Measurements from ENCODE around the gene HELZ. TPM values are rescaled to one million over a fixed set of nuclear protein-coding genes. Genes with fewer than 3 reads are reported as not detected.
A peak's percentile ranks its signal among the peaks of the same experiment; 100 is the strongest.

HELZ gene
- polyA plus RNA-seq, 2 of the 4 experiments (the other 2 are of a cell fraction): 5.6 to 18.3 TPM

DNA sequence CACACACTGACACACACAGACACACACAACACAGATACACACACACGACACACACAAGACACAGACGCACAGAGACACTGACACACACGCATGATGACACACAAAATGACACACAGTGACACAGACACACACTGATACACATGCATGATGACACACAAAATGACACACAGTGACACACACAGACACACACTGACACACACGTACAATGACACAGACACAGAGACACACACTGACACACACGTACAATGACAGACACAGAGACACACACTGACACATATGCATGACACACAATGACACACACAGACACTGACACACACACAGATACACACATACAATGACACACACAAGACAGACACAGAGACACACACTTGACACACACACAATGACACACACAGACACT is 190.4 kb downstream of the HELZ start:
- peak; percentile 72 for FAIRE-seq
- WGBS (ENCODE audit: missing lambda C conversion rate): 79% methylated on average over 5 of the region's 5 CpGs
- no peak for ATAC-seq
- Histone ChIP-seq H3K27ac (no peak overlapping the region), H3K4me2 (no peak overlapping the region), H3K4me1 (no peaks in the 10 kb centered on the region), H3K4me3 (no peak overlapping the region), H3K9me3 (peaks cover 7% of the 10 kb centered on the region)
- CTCF ChIA-PET: interaction anchor here (1.0 to 1.5 kb wide), 4 partner anchors 13 to 77 kb away, joined by 3 read pairs; no protein-coding TSS in a partner anchor
- POLR2A ChIA-PET: no interaction called here
- TF ChIP-seq JUN (IDR thresholded peaks at IDR 0.05): no peak
- TF ChIP-seq EHF (CRISPR knock-in tag; IDR thresholded peaks at IDR 0.05): no peak
- no peak for TF ChIP-seq BHLHE40 (IDR thresholded peaks at IDR 0.05; ENCODE audit: low read depth, low read length)
- no peak for TF ChIP-seq HDAC2 (IDR thresholded peaks at IDR 0.05)
- TF ChIP-seq RNF2 (IDR thresholded peaks at IDR 0.05; ENCODE audit: borderline replicate concordance, low read depth): no peak
- TF ChIP-seq MAFK (IDR thresholded peaks at IDR 0.05; ENCODE audit: partially characterized antibody): no peak
- TF ChIP-seq JUNB (IDR thresholded peaks at IDR 0.05): no peak
- TF ChIP-seq, protein P1, sequence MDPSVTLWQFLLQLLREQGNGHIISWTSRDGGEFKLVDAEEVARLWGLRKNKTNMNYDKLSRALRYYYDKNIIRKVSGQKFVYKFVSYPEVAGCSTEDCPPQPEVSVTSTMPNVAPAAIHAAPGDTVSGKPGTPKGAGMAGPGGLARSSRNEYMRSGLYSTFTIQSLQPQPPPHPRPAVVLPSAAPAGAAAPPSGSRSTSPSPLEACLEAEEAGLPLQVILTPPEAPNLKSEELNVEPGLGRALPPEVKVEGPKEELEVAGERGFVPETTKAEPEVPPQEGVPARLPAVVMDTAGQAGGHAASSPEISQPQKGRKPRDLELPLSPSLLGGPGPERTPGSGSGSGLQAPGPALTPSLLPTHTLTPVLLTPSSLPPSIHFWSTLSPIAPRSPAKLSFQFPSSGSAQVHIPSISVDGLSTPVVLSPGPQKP (IDR thresholded peaks at IDR 0.05; ENCODE audit: low read depth, low read length): no peak
- TF ChIP-seq SMC3 (IDR thresholded peaks at IDR 0.05): no peak
- no peak for TF ChIP-seq CEBPB (IDR thresholded peaks at IDR 0.05)
- no peak for TF ChIP-seq RARB (CRISPR knock-in tag; IDR thresholded peaks at IDR 0.05)
- TF ChIP-seq CBX2 (IDR thresholded peaks at IDR 0.05; ENCODE audit: borderline replicate concordance, low read depth): no peak
- no peak for TF ChIP-seq SREBF2 (IDR thresholded peaks at IDR 0.05)
- DNase-seq (ENCODE audit: low read depth in 1 of 2, low spot score in 1 of 2): no peak

- POLR2A ChIA-PET: no interaction called here
- no peak for TF ChIP-seq NFE2L2 (conservative IDR thresholded peaks at IDR 0.05; ENCODE audit: low read length)
- Histone ChIP-seq H3K4me3 (no peak overlapping the region), H3K4me2 (no peak overlapping the region), H3K4me1 (no peaks in the 10 kb centered on the region), H3K9me3 (peaks cover 12% of the 10 kb centered on the region), H3K27ac (no peak overlapping the region)
- FAIRE-seq: no peak
- 76% methylated on average over 19 of the region's 19 CpGs for WGBS (ENCODE audit: missing lambda C conversion rate)
- no peak for DNase-seq (ENCODE audit: low read depth in 1 of 2, low spot score in 1 of 2)
- CTCF ChIA-PET: interaction anchor here (0.6 to 1.5 kb wide), 5 partner anchors 8 to 77 kb away, joined by 3 read pairs; no protein-coding TSS in a partner anchor
- no peak for ATAC-seq
Observed at GRCh38 chr17:67054011-67054591, 190.9 kb downstream of the HELZ start.

GRCh38 chr17:67053438-67054000 is 191.5 kb downstream of the HELZ start:
- ChIA-PET CTCF (interaction anchor here (0.6 kb wide), 1 partner anchor 9 kb away, joined by 3 read pairs; no protein-coding TSS in a partner anchor), POLR2A (no interaction called here)
- no peak for FAIRE-seq
- no peak overlapping the region for H3K27ac ChIP-seq
- H3K4me1 ChIP-seq: no peaks in the 10 kb centered on the region
- TF ChIP-seq ZNF302 (CRISPR knock-in tag; IDR thresholded peaks at IDR 0.05) (no peak), HOXB5 (CRISPR knock-in tag; IDR thresholded peaks at IDR 0.05) (no peak), HOXB13 (CRISPR knock-in tag; IDR thresholded peaks at IDR 0.05; ENCODE audit: low read depth) (no peak), USF2 (IDR thresholded peaks at IDR 0.05) (no peak), CEBPB (IDR thresholded peaks at IDR 0.05) (no peak)
- peaks cover 18% of the 10 kb centered on the region for H3K9me3 ChIP-seq
- H3K4me3 ChIP-seq: no peak overlapping the region
- H3K4me2 ChIP-seq: no peak overlapping the region
- DNase-seq (ENCODE audit: low read depth in 1 of 2, low spot score in 1 of 2): no peak
- no peak for ATAC-seq
- 70% methylated on average over 9 of the region's 9 CpGs for WGBS (ENCODE audit: missing lambda C conversion rate)

- no peak overlapping the region for H3K4me3 ChIP-seq
- H3K9me3 ChIP-seq: peaks cover 24% of the 10 kb centered on the region
- WGBS (ENCODE audit: missing lambda C conversion rate): 64% methylated on average over 9 of the region's 9 CpGs
- H3K27ac ChIP-seq: no peak overlapping the region
- FAIRE-seq (no peak), DNase-seq (ENCODE audit: low read depth in 1 of 2, low spot score in 1 of 2) (no peak), ATAC-seq (no peak)
- H3K4me2 ChIP-seq: no peak overlapping the region
- POLR2A ChIA-PET: no interaction called here
- TF ChIP-seq EHF (CRISPR knock-in tag; IDR thresholded peaks at IDR 0.05) (no peak), FOXS1 (CRISPR knock-in tag; IDR thresholded peaks at IDR 0.05) (no peak), KDM5A (IDR thresholded peaks at IDR 0.05) (no peak), FOSL2 (IDR thresholded peaks at IDR 0.05) (no peak), FOSL2 (CRISPR knock-in tag; IDR thresholded peaks at IDR 0.05) (no peak)
- TF ChIP-seq, protein P2, sequence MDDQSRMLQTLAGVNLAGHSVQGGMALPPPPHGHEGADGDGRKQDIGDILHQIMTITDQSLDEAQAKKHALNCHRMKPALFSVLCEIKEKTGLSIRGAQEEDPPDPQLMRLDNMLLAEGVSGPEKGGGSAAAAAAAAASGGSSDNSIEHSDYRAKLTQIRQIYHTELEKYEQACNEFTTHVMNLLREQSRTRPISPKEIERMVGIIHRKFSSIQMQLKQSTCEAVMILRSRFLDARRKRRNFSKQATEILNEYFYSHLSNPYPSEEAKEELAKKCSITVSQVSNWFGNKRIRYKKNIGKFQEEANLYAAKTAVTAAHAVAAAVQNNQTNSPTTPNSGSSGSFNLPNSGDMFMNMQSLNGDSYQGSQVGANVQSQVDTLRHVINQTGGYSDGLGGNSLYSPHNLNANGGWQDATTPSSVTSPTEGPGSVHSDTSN (IDR thresholded peaks at IDR 0.05): no peak
- no peaks in the 10 kb centered on the region for H3K4me1 ChIP-seq
- CTCF ChIA-PET: no interaction called here
Observed at GRCh38 chr17:67052720-67053437, 192.1 kb downstream of the HELZ start.
